CD8-positive, alpha-beta memory T cell (primary cell): ENCODE measurements around the gene SMG9. TPM values are rescaled to one million over a fixed set of nuclear protein-coding genes. Genes with fewer than 3 reads are reported as not detected.

ENCODE experiments used
- CTCF ChIA-PET: fragments of 350-600 bp; sonication (Branson Sonifier 250); formaldehyde crosslinking; loops from one replicate; lab custom pipeline; 2021; ENCODE audit warnings: antibody characterized with exemption; lab: Charles Lee
- POLR2A ChIA-PET: fragments of 350-600 bp; sonication (Branson Sonifier 250); formaldehyde crosslinking; loops from one replicate; lab custom pipeline; 2021; ENCODE audit warnings: antibody characterized with exemption; lab: Charles Lee
- DNase-seq, 5 donors: peaks; one replicate each; pipeline versions ENCODE4 v3.0.0 to v3.0.0-alpha.2; 2020 to 2022; ENCODE audit warnings: mixed read lengths in 1 of 5
- H3K27ac ChIP-seq: one replicate; pipeline ENCODE4 v1.7.0; 2013; ENCODE audit warnings: low read depth, mild to moderate bottlenecking, low read length, moderate library complexity
- H3K27me3 ChIP-seq: 2 replicates; pipeline ENCODE4 v1.7.0; 2013; ENCODE audit warnings: low read length, mild to moderate bottlenecking; ENCODE audit not compliant: insufficient read depth, poor library complexity, severe bottlenecking
- H3K36me3 ChIP-seq: 2 replicates; pipeline ENCODE4 v1.7.0; 2013; ENCODE audit warnings: mild to moderate bottlenecking, low read length, moderate library complexity; ENCODE audit not compliant: insufficient read depth
- H3K4me1 ChIP-seq: 2 replicates; pipeline ENCODE4 v1.7.0; 2013; ENCODE audit warnings: mild to moderate bottlenecking, low read length, moderate library complexity; ENCODE audit not compliant: insufficient read depth
- H3K4me3 ChIP-seq: 2 replicates; pipeline ENCODE4 v1.7.0; 2013; ENCODE audit warnings: mild to moderate bottlenecking, low read length
- H3K9me3 ChIP-seq: 2 replicates; pipeline ENCODE4 v1.7.0; 2013; ENCODE audit warnings: mild to moderate bottlenecking, low read length
- H3K27ac Mint-ChIP-seq, 8 donors: one replicate each; pipeline ENCODE4 v1.8.0; 2020 to 2021; ENCODE audit warnings: mixed read lengths in 8 of 8, mild to moderate bottlenecking in 6 of 8, inconsistent platforms in 3 of 8, moderate library complexity in 3 of 8
- H3K27me3 Mint-ChIP-seq, 2 donors: one replicate each; pipeline ENCODE4 v1.8.0; 2020 to 2021; ENCODE audit warnings: mixed read lengths in 2 of 2, mild to moderate bottlenecking in 1 of 2, moderate library complexity in 1 of 2
- H3K36me3 Mint-ChIP-seq, 3 donors: one replicate each; pipeline ENCODE4 v1.8.0; 2020 to 2021; ENCODE audit warnings: mixed read lengths in 3 of 3, inconsistent platforms in 1 of 3, mild to moderate bottlenecking in 1 of 3
- H3K4me1 Mint-ChIP-seq, 3 donors: one replicate each; pipeline ENCODE4 v1.8.0; 2020 to 2021; ENCODE audit warnings: mixed read lengths in 3 of 3, inconsistent platforms in 1 of 3, mild to moderate bottlenecking in 1 of 3
- H3K4me3 Mint-ChIP-seq, 7 donors: one replicate each; pipeline ENCODE4 v1.8.0; 2020 to 2021; ENCODE audit warnings: mixed read lengths in 7 of 7, mild to moderate bottlenecking in 6 of 7, moderate library complexity in 4 of 7, inconsistent platforms in 2 of 7
- H3K9me3 Mint-ChIP-seq, 5 donors: one replicate each; pipeline ENCODE4 v1.8.0; 2020 to 2022; ENCODE audit warnings: mixed read lengths in 5 of 5, mild to moderate bottlenecking in 3 of 5, moderate library complexity in 2 of 5, inconsistent platforms in 1 of 5
- polyA plus RNA-seq: library from polyadenylated mRNA; unstranded; fragments of 300-500 nt; fragmentation: Illumina TruSeq; gene quantifications from one replicate; pipeline ENCODE4 v1.2.3, GENCODE V29; 2021
- total RNA-seq, 2 experiments: library from RNA; stranded (reverse); gene quantifications; one replicate each; pipeline ENCODE4 v1.2.3, GENCODE V29; 2021

The SMG9 gene
- total and polyA plus RNA-seq, 3 experiments from 2014 or later, result 11.0 to 91.3 (median 85.8) TPM

DNA sequence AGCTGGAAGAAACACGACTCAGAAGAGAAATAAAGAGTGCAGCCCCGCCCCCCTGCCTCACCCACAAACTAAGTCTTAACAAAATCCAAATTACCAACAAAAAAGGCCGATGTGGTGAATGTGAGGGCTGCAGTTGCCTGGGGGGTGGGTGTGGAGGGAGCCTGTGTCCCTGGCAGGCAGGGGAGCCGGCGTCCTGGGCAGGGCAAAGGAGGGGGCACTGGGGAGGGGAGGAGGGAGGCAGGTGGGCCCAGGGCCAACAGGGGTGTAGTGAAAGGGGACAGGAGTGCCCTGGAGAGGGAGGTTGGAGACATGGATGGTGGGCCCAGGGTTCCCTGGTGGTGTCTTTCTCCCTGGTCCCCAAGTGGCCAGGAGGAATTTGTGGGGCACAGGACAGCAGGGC, 34.8 kb downstream of the SMG9 start:
- Histone ChIP-seq H3K27me3 (no peaks in the 10 kb centered on the region), H3K4me1 (no peaks in the 10 kb centered on the region), H3K9me3 (no peaks in the 10 kb centered on the region), H3K27ac (no peak overlapping the region), H3K36me3 (no peaks in the 10 kb centered on the region), H3K4me3 (no peak overlapping the region)
- no peak for DNase-seq
- Mint-ChIP-seq H3K4me3 (no peak overlapping the region), H3K36me3 (no peaks in the 10 kb centered on the region), H3K27me3 (peaks cover under 1 to 11% of the 10 kb centered on the region in 2 donors), H3K27ac (no peak overlapping the region), H3K9me3 (no peaks in the 10 kb centered on the region), H3K4me1 (no peaks in the 10 kb centered on the region)
- CTCF ChIA-PET, result no interaction called here
- POLR2A ChIA-PET, result interaction anchor here (0.5 kb wide), 1 partner anchor 105 kb away, joined by 3 read pairs; no protein-coding TSS in a partner anchor

DNA sequence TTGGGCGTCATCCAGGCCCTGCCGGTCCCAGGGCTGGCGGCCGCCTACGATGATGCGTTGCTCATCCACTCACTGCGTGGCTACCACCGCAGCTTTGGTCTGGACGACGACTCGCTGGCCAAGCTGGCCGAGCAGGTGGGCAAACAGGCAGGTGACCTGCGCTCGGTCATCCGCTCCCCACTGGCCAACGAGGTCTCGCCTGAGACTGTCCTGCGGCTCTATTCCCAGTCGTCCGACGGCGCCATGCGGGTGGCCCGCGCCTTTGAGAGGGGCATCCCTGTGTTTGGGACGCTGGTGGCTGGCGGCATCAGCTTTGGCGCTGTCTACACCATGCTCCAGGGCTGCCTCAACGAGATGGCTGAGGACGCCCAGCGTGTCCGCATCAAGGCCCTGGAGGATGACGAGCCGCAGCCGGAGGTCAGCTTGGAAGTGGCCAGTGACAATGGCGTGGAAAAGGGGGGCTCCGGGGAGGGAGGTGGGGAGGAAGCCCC, 35.3 kb downstream of the SMG9 start:
- H3K4me1 Mint-ChIP-seq, result no peaks in the 10 kb centered on the region
- ChIA-PET POLR2A (no interaction called here), CTCF (no interaction called here)
- Histone ChIP-seq H3K9me3 (no peaks in the 10 kb centered on the region), H3K36me3 (no peaks in the 10 kb centered on the region), H3K4me3 (no peak overlapping the region), H3K4me1 (no peaks in the 10 kb centered on the region), H3K27me3 (no peaks in the 10 kb centered on the region), H3K27ac (no peak overlapping the region)
- no peaks in the 10 kb centered on the region for H3K36me3 Mint-ChIP-seq
- H3K9me3 Mint-ChIP-seq, result no peaks in the 10 kb centered on the region
- H3K27ac Mint-ChIP-seq, result no peak overlapping the region
- no peak for DNase-seq
- H3K27me3 Mint-ChIP-seq, result peaks cover 6 to 13% of the 10 kb centered on the region in 2 donors
- no peak overlapping the region for H3K4me3 Mint-ChIP-seq

DNA sequence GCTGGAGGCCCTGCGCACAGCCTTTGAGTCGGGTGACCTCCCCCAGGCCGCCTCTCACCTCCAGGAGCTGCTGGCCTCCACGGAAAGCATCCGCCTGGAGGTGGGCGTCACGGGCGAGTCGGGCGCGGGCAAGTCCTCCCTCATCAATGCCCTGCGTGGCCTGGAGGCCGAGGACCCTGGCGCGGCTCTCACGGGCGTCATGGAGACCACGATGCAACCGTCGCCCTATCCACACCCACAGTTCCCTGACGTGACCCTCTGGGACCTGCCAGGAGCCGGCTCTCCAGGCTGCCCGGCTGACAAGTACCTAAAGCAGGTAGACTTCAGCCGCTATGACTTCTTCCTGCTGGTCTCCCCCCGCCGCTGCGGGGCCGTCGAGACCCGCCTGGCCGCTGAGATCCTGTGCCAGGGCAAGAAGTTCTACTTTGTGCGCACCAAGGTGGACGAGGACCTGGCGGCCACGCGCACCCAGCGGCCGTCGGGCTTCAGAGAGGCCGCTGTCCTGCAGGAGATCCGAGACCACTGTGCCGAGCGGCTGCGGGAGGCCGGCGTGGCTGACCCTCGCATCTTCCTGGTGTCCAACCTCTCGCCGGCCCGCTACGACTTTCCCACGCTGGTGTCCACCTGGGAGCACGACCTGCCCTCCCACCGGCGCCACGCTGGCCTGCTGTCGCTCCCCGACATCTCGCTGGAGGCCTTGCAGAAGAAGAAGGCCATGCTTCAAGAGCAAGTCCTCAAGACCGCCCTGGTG, 36.0 kb downstream of the SMG9 start:
- Mint-ChIP-seq H3K4me3 (no peak overlapping the region), H3K36me3 (no peaks in the 10 kb centered on the region), H3K27ac (no peak overlapping the region), H3K27me3 (peaks cover 7 to 13% of the 10 kb centered on the region in 2 donors), H3K4me1 (no peaks in the 10 kb centered on the region), H3K9me3 (no peaks in the 10 kb centered on the region)
- no peak overlapping the region for H3K27ac ChIP-seq
- H3K9me3 ChIP-seq, result no peaks in the 10 kb centered on the region
- H3K27me3 ChIP-seq, result no peaks in the 10 kb centered on the region
- POLR2A ChIA-PET, result no interaction called here
- CTCF ChIA-PET, result no interaction called here
- DNase-seq, result no peak
- H3K36me3 ChIP-seq, result no peaks in the 10 kb centered on the region
- no peaks in the 10 kb centered on the region for H3K4me1 ChIP-seq
- H3K4me3 ChIP-seq, result no peak overlapping the region

DNA sequence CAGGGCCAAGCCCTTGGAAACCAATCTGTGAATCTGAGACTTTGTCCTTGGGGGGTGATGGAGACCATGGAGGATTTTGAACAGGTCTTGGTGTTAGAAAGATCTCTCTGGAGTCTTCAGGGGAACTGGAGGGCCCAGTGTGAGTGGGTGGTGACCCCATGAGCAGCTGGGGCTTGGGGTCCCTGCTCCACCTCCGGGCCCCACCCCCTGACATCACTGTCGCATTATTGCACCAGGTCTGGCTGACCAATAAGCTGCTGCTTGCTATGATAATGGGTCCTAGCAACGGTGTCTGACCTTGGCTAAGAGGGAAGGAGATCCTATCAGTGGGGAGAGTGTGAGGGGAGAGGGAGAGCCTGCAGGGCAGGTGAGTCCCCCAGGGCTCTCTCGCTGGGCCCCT, 39.0 kb downstream of the SMG9 start, which contains the start of gene IRGC:
Gene IRGC, plus strand, starts transcription at position 301 of the 400 bp plus-strand sequence. CDS start 2,483 bp downstream, outside the sequence.
- H3K4me3 Mint-ChIP-seq, result no peak within 1 kb of the TSS
- ChIA-PET POLR2A (no interaction called here), CTCF (no interaction called here)
- H3K4me1 ChIP-seq, result no peaks in the 10 kb centered on the region
- no peaks in the 10 kb centered on the region for H3K36me3 Mint-ChIP-seq
- H3K9me3 Mint-ChIP-seq, result no peaks in the 10 kb centered on the region
- no peaks in the 10 kb centered on the region for H3K9me3 ChIP-seq
- no peak within 1 kb of the TSS for H3K4me3 ChIP-seq
- peaks cover 14 to 25% of the 10 kb centered on the region in 2 donors for H3K27me3 Mint-ChIP-seq
- DNase-seq, result no peak
- no peak within 1 kb of the TSS for H3K27ac ChIP-seq
- no peaks in the 10 kb centered on the region for H3K36me3 ChIP-seq
- no peaks in the 10 kb centered on the region for H3K27me3 ChIP-seq
- no peak within 1 kb of the TSS for H3K27ac Mint-ChIP-seq
- no peaks in the 10 kb centered on the region for H3K4me1 Mint-ChIP-seq

DNA sequence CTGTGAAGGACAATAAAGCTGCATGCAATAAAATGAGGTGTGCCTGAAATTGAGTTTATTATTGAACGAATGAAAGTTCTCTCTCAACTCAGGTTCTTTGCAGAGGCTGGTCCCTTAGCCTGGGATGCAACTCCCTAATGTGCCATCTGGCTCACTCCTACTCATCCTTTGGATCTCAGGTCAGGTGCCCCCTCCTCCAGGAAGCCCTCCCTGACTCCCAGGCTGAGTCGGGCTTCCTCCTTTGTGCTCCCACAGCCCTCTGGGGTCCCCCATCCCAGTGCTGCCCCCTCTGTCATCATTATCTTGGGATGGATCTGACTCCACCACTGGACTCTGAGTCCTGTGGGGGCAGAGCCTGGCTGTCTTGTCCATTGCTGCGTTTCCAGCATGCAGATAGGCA, 41.6 kb downstream of the SMG9 start:
- Mint-ChIP-seq H3K27me3 (peaks cover 15 to 25% of the 10 kb centered on the region in 2 donors), H3K36me3 (peaks cover 0 to 8% (median 0%) of the 10 kb centered on the region in 3 donors), H3K27ac (no peak overlapping the region), H3K4me3 (no peak overlapping the region), H3K4me1 (no peaks in the 10 kb centered on the region), H3K9me3 (peaks cover 0 to 3% (median 0%) of the 10 kb centered on the region in 5 donors)
- Histone ChIP-seq H3K27ac (no peak overlapping the region), H3K36me3 (no peaks in the 10 kb centered on the region), H3K9me3 (no peaks in the 10 kb centered on the region), H3K4me3 (no peak overlapping the region), H3K4me1 (no peaks in the 10 kb centered on the region), H3K27me3 (no peaks in the 10 kb centered on the region)
- ChIA-PET POLR2A (no interaction called here), CTCF (no interaction called here)
- no peak for DNase-seq

DNA sequence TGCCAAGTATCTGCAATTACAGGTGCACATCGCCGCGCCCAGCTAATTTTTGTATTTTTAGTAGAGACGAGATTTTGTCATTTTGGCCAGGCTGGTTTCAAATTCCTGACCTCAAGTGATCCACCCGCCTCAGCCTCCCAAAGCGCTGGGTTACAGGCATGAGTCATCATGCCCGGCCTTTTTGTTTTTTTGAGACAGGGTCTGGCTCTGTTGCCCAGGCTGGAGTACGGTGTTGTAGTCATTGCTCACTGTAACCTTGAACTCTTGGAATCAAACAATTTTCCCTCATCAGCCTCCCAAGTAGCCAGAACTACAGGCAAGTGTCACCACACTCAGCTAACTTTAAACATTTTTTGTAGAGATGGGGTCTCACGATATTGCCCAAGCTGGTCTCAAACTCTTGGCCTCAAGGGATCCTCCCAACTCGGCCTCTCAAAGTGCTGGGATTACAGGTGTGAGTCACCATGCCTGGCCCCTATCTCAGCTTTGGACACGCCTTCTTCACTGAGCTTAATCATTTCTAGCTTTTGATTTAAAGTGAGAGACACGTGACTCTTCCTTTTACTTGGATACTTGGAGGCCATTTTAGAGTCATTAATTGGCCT, 42.9 kb downstream of the SMG9 start:
- ChIA-PET POLR2A (no interaction called here), CTCF (no interaction called here)
- Mint-ChIP-seq H3K4me1 (no peaks in the 10 kb centered on the region), H3K27me3 (peaks cover 15 to 25% of the 10 kb centered on the region in 2 donors), H3K4me3 (no peak overlapping the region), H3K36me3 (peaks cover 0 to 8% (median 0%) of the 10 kb centered on the region in 3 donors), H3K27ac (peak overlapping the region in 1 of 8 donors; percentile 40), H3K9me3 (peaks cover 0 to 3% (median 0%) of the 10 kb centered on the region in 5 donors)
- Histone ChIP-seq H3K36me3 (no peaks in the 10 kb centered on the region), H3K9me3 (no peaks in the 10 kb centered on the region), H3K4me3 (no peak overlapping the region), H3K27ac (no peak overlapping the region), H3K4me1 (no peaks in the 10 kb centered on the region), H3K27me3 (no peaks in the 10 kb centered on the region)
- no peak for DNase-seq

DNA sequence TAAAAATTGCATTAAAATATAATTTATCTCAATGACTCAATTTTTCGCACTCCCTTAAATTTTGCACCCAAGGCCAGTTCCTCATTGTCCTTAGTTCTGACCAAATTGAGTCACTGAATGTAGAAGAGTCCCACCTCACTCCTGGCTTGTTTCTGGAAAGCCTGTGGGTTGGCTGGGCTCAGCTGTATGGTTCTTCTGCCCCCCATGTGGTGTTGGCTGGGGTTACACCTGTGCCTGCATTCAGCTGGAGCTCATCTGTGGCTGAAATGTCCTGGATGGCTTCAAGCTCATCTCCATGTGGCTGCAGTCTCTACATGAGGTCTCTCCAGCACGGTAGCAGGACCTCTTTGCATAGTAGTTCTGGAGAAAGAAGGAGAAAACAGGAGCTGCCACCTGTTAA, 46.0 kb downstream of the SMG9 start:
- Histone ChIP-seq H3K9me3 (no peaks in the 10 kb centered on the region), H3K36me3 (no peaks in the 10 kb centered on the region), H3K4me3 (no peak overlapping the region), H3K4me1 (no peaks in the 10 kb centered on the region), H3K27ac (no peak overlapping the region), H3K27me3 (no peaks in the 10 kb centered on the region)
- H3K27me3 Mint-ChIP-seq, result peaks cover 8 to 22% of the 10 kb centered on the region in 2 donors
- ChIA-PET CTCF (no interaction called here), POLR2A (no interaction called here)
- no peaks in the 10 kb centered on the region for H3K4me1 Mint-ChIP-seq
- H3K4me3 Mint-ChIP-seq, result no peak overlapping the region
- H3K27ac Mint-ChIP-seq, result no peak overlapping the region
- H3K36me3 Mint-ChIP-seq, result peaks cover 0 to 14% (median 0%) of the 10 kb centered on the region in 3 donors
- DNase-seq, result no peak
- H3K9me3 Mint-ChIP-seq, result peaks cover 0 to 3% (median 0%) of the 10 kb centered on the region in 5 donors

DNA sequence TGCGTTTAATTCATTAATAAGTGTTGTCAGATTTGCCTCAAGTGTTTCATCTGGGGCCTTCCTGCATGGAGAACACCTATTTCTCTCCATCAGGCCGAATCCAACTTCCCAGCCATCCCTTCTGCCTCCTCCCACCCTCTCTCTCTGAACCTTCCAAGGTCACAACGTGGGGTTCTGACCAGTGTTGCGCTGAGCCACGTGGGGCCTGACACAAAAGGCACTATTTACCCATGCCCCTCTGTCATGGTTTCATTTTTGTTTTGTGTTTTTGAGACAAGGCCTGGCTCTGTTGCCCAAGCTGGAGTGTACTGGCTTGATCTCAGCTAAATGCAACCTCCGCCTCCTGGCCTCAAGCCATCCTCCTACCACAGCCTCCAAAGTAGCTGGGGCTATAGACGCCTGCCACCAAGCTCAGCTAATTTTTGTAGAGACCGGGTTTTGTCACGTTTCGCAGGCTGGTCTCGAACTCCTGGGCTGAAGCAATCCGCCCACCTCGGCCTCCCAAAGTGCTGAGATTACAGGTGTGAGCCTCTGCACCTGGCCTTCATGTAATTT, 47.5 kb downstream of the SMG9 start:
- CTCF ChIA-PET, result no interaction called here

More for the DNA sequence above, 47.5 kb downstream of the SMG9 start:
- Mint-ChIP-seq H3K4me3 (no peak overlapping the region), H3K27ac (no peak overlapping the region), H3K4me1 (peaks cover 0 to 3% (median 1%) of the 10 kb centered on the region in 3 donors), H3K36me3 (peaks cover 0 to 14% (median 0%) of the 10 kb centered on the region in 3 donors), H3K9me3 (peaks cover 0 to 3% (median 0%) of the 10 kb centered on the region in 5 donors), H3K27me3 (peaks cover 6 to 11% of the 10 kb centered on the region in 2 donors)
- DNase-seq, result no peak
- no peaks in the 10 kb centered on the region for H3K27me3 ChIP-seq
- POLR2A ChIA-PET, result no interaction called here
- no peaks in the 10 kb centered on the region for H3K9me3 ChIP-seq
- H3K27ac ChIP-seq, result no peak overlapping the region
- H3K4me3 ChIP-seq, result no peak overlapping the region
- H3K4me1 ChIP-seq, result no peaks in the 10 kb centered on the region
- no peaks in the 10 kb centered on the region for H3K36me3 ChIP-seq
